ENCODE measurements around the gene COL16A1.

The COL16A1 gene

DNA sequence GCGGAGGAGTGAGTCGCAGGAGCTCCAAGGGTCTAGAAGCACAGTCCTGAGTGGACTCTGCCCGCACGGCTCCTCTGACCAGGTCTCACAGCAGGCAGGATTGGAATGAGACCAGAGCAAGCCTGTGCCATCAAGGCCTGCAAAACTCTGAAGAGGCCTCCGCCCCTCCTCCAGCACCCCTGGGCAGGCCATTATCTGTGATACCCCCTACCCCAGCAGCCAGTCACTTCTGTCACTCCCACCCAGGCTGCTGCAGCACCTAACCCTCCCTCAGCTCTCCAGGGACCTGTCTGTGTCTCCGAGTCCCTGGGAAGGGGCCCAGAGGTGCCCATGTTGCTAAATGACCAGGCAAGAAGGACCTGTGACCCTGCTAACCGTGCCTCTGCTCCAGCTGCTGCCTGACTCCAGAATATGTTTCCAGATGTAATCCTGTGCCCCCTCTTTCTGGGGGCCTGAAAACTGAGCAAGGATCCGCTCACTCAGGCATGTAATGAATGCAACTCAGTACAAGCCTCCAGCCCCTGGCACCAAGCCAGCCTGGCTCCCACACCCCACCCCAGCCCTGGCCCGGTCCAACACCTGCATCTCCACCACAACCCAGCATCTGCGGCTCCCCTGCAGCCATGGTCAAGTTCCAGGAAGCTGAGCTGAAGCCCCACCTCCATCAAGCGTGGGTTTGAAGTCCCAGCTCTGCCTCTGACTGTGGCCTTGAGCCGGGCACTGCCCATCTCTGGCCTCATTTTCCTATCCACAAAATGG, 22.1 kb upstream of the COL16A1 start:
- Histone ChIP-seq H3K27ac (ENCODE audit: insufficient read depth in 1 of 2, low read depth in 1 of 2, low read length in 2 of 2, poor library complexity in 1 of 2, severe bottlenecking in 2 of 2) (no peak overlapping the region), H3K4me3 (ENCODE audit: control insufficient read depth in 1 of 7, extremely low read depth in 1 of 7, insufficient read depth in 4 of 7, low read depth in 2 of 7, low read length in 6 of 7) (no peak overlapping the region), H3K4me1 (ENCODE audit: control extremely low read depth in 1 of 4, control insufficient read depth in 4 of 4, insufficient read depth in 4 of 4, low read length in 3 of 4) (no peaks in the 10 kb centered on the region), H3K27me3 (replicated peaks in 2 of 5; ENCODE audit: control insufficient read depth in 4 of 5, insufficient read depth in 5 of 5, low read length in 4 of 5) (peaks cover 0 to 2% (median 0%) of the 10 kb centered on the region in 5 experiments), H3K36me3 (ENCODE audit: control insufficient read depth in 4 of 4, insufficient read depth in 4 of 4, low read length in 3 of 4) (no peaks in the 10 kb centered on the region), H3K9me3 (ENCODE audit: control extremely low read depth in 1 of 5, control insufficient read depth in 4 of 5, insufficient read depth in 2 of 5, low read depth in 1 of 5, low read length in 4 of 5) (no peaks in the 10 kb centered on the region)
- ChIA-PET POLR2A (no interaction called here), CTCF (interaction anchor here (0.6 to 2.7 kb wide), 5 partner anchors 9 to 487 kb away, joined by 3 to 8 read pairs (median 3); no protein-coding TSS in a partner anchor)
- no peak for DNase-seq
- WGBS (ENCODE audit: insufficient coverage), result over 99% methylated on average over 10 of the region's 12 CpGs

DNA sequence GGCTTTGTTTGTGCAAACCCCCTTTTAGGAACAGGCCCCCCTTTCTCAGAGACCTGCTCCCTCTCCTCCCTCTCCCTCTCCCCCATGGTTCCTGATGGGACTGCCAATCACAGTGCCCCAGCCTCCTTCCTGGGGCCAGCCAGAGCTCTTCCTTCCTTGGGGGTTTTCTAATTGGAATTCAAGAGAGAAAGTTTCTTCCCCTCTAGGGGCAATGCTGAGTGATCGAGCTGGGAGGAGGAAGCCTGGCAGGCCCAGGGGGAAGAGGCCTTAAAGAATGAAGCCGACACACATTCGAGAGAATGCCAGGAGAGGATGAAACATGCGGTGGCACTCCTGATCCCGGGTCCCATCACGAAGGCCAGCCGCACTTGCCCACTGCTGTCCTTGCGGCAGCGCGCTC, 21.3 kb upstream of the COL16A1 start:
- no peaks in the 10 kb centered on the region for H3K9me3 ChIP-seq (ENCODE audit: control extremely low read depth in 1 of 5, control insufficient read depth in 4 of 5, insufficient read depth in 2 of 5, low read depth in 1 of 5, low read length in 4 of 5)
- no peaks in the 10 kb centered on the region for H3K36me3 ChIP-seq (ENCODE audit: control insufficient read depth in 4 of 4, insufficient read depth in 4 of 4, low read length in 3 of 4)
- H3K27me3 ChIP-seq (replicated peaks in 2 of 5; ENCODE audit: control insufficient read depth in 4 of 5, insufficient read depth in 5 of 5, low read length in 4 of 5), result peaks cover 0 to 2% (median 0%) of the 10 kb centered on the region in 5 experiments
- 67% methylated on average over 10 of the region's 10 CpGs for WGBS (ENCODE audit: insufficient coverage)
- no peak overlapping the region for H3K4me3 ChIP-seq (ENCODE audit: control insufficient read depth in 1 of 7, extremely low read depth in 1 of 7, insufficient read depth in 4 of 7, low read depth in 2 of 7, low read length in 6 of 7)
- no peak overlapping the region for H3K27ac ChIP-seq (ENCODE audit: insufficient read depth in 1 of 2, low read depth in 1 of 2, low read length in 2 of 2, poor library complexity in 1 of 2, severe bottlenecking in 2 of 2)
- POLR2A ChIA-PET, result no interaction called here
- CTCF ChIA-PET, result interaction anchor here (1.0 to 2.7 kb wide), 3 partner anchors 8 to 18 kb away, joined by 3 to 8 read pairs (median 4); no protein-coding TSS in a partner anchor
- DNase-seq, result no peak
- H3K4me1 ChIP-seq (ENCODE audit: control extremely low read depth in 1 of 4, control insufficient read depth in 4 of 4, insufficient read depth in 4 of 4, low read length in 3 of 4), result no peaks in the 10 kb centered on the region

DNA sequence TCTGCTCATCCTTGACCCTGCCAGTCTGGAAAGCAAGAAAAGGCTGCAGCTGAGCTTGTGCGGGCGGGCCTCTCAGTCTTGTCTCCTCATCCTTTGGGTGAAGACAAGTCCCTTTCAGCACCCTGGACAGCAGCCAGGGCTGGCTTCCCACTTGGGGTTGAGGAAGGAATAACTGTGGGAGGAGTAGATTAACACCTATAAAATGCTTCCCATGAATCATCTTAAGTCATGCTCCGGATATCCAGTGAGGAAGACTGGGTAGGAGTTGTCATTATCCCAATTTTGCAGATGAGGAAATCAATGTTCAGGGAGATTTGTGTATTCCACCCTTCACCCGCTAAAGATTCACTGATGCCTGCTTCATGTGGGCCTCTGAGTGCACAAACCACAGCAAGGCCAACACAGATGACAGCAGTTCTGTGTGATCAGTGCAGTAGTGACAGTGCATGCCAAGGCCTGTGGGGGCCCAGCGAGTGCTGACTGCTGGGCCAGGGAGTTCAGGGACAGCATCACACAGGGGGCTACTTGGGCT, 20.1 kb upstream of the COL16A1 start:
- Histone ChIP-seq H3K4me3 (ENCODE audit: control insufficient read depth in 1 of 7, extremely low read depth in 1 of 7, insufficient read depth in 4 of 7, low read depth in 2 of 7, low read length in 6 of 7) (no peak overlapping the region), H3K27ac (ENCODE audit: insufficient read depth in 1 of 2, low read depth in 1 of 2, low read length in 2 of 2, poor library complexity in 1 of 2, severe bottlenecking in 2 of 2) (no peak overlapping the region), H3K36me3 (ENCODE audit: control insufficient read depth in 4 of 4, insufficient read depth in 4 of 4, low read length in 3 of 4) (no peaks in the 10 kb centered on the region), H3K4me1 (ENCODE audit: control extremely low read depth in 1 of 4, control insufficient read depth in 4 of 4, insufficient read depth in 4 of 4, low read length in 3 of 4) (no peaks in the 10 kb centered on the region), H3K9me3 (ENCODE audit: control extremely low read depth in 1 of 5, control insufficient read depth in 4 of 5, insufficient read depth in 2 of 5, low read depth in 1 of 5, low read length in 4 of 5) (no peaks in the 10 kb centered on the region), H3K27me3 (replicated peaks in 2 of 5; ENCODE audit: control insufficient read depth in 4 of 5, insufficient read depth in 5 of 5, low read length in 4 of 5) (peaks cover 0 to 2% (median 0%) of the 10 kb centered on the region in 5 experiments)
- 67% methylated on average over 2 of the region's 5 CpGs for WGBS (ENCODE audit: insufficient coverage)
- ChIA-PET CTCF (interaction anchor here (2.7 kb wide), 1 partner anchor 9 kb away, joined by 8 read pairs; no protein-coding TSS in a partner anchor), POLR2A (no interaction called here)
- DNase-seq, result peak in 2 of 3 donors; percentile 72 to 73

DNA sequence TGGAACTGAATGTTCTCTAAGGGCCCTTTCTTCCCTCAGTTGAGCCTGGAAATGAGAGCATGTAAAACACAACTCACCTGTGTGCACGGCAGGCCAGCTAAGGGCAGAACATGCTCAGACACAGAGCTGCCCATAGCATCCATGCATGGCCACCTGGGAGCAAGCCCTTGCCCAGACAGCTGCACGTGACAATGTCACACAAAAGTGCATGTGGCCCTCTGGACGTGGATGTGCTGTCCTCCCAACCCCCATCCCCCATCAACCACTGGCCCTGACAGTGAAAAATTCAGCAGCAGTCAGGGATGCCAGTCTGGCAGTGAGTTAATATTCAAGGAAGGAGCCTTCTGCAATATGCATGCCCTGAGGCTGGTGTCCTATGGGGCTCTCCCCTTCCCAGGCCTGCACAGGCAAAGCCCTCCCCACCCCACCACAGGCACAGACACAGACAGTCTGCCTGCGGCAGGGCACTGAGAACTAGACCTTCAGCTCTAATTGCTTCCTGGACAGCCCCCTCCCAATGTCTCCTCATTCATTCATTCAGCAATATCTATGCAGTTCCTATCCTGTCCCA, 14.6 kb upstream of the COL16A1 start:
- Histone ChIP-seq H3K4me3 (ENCODE audit: control insufficient read depth in 1 of 7, extremely low read depth in 1 of 7, insufficient read depth in 4 of 7, low read depth in 2 of 7, low read length in 6 of 7) (no peak overlapping the region), H3K9me3 (ENCODE audit: control extremely low read depth in 1 of 5, control insufficient read depth in 4 of 5, insufficient read depth in 2 of 5, low read depth in 1 of 5, low read length in 4 of 5) (no peaks in the 10 kb centered on the region), H3K36me3 (ENCODE audit: control insufficient read depth in 4 of 4, insufficient read depth in 4 of 4, low read length in 3 of 4) (no peaks in the 10 kb centered on the region), H3K27ac (ENCODE audit: insufficient read depth in 1 of 2, low read depth in 1 of 2, low read length in 2 of 2, poor library complexity in 1 of 2, severe bottlenecking in 2 of 2) (no peak overlapping the region), H3K4me1 (ENCODE audit: control extremely low read depth in 1 of 4, control insufficient read depth in 4 of 4, insufficient read depth in 4 of 4, low read length in 3 of 4) (peaks cover 0 to 24% (median 13%) of the 10 kb centered on the region in 4 experiments), H3K27me3 (replicated peaks in 2 of 5; ENCODE audit: control insufficient read depth in 4 of 5, insufficient read depth in 5 of 5, low read length in 4 of 5) (peaks cover 0 to 38% (median 15%) of the 10 kb centered on the region in 5 experiments)
- WGBS (ENCODE audit: insufficient coverage), result 96% methylated on average over 4 of the region's 4 CpGs
- ChIA-PET CTCF (interaction anchor here (0.9 to 11.6 kb wide), 4 partner anchors 18 to 54 kb away, joined by 3 to 84 read pairs (median 13); no protein-coding TSS in a partner anchor), POLR2A (no interaction called here)
- no peak for DNase-seq

DNA sequence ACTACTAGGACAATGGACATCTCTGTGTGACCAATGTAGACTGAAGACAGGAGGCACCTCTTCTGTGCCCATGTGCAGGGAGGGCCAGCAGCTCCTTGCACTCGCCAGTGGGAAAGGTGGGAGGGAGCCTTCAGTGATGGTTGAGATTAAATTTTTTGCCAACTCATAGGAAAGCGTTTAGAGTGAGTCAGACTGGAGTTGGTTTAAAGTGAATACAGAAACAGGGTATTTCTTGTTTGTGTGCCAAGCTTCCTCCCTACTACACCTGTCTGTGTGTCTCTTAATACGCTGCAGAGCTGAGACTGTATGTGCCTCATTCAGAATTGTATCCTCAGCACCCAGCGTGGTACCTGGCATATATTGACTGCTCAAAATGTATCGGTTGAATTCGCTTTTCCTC, 13.5 kb upstream of the COL16A1 start:
- ChIA-PET POLR2A (no interaction called here), CTCF (interaction anchor here (1.0 to 11.6 kb wide), 17 partner anchors 8 to 245 kb away, joined by 3 to 84 read pairs (median 5); partner anchors contain the start of genes COL16A1 and PEF1)
- H3K4me3 ChIP-seq (ENCODE audit: control insufficient read depth in 1 of 7, extremely low read depth in 1 of 7, insufficient read depth in 4 of 7, low read depth in 2 of 7, low read length in 6 of 7), result no peak overlapping the region
- H3K36me3 ChIP-seq (ENCODE audit: control insufficient read depth in 4 of 4, insufficient read depth in 4 of 4, low read length in 3 of 4), result no peaks in the 10 kb centered on the region
- DNase-seq, result peak in 2 of 3 donors; percentile 68 to 73
- peaks cover 0 to 41% (median 15%) of the 10 kb centered on the region in 5 experiments for H3K27me3 ChIP-seq (replicated peaks in 2 of 5; ENCODE audit: control insufficient read depth in 4 of 5, insufficient read depth in 5 of 5, low read length in 4 of 5)
- no peak overlapping the region for H3K27ac ChIP-seq (ENCODE audit: insufficient read depth in 1 of 2, low read depth in 1 of 2, low read length in 2 of 2, poor library complexity in 1 of 2, severe bottlenecking in 2 of 2)
- H3K9me3 ChIP-seq (ENCODE audit: control extremely low read depth in 1 of 5, control insufficient read depth in 4 of 5, insufficient read depth in 2 of 5, low read depth in 1 of 5, low read length in 4 of 5), result no peaks in the 10 kb centered on the region
- peaks cover 0 to 24% (median 13%) of the 10 kb centered on the region in 4 experiments for H3K4me1 ChIP-seq (ENCODE audit: control extremely low read depth in 1 of 4, control insufficient read depth in 4 of 4, insufficient read depth in 4 of 4, low read length in 3 of 4)
- WGBS (ENCODE audit: insufficient coverage), result 59% methylated on average over 6 of the region's 6 CpGs

DNA sequence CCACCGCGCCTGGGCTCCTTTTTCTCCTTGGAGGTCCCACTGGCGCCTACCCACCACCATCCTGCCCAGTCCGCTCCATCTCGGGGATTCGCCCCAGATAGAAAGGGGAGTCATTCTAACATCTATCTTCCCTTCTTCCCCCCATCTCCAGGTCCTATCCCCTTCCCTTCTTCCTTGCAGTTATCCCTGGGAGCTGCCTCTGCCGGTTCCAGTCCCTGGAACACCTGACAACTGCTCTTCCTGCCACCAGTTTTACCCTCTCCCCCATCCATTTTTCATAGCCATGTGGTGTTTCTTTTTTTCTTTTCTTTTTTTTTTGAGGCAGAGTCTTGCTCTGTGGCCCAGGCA, 12.0 kb upstream of the COL16A1 start:
- DNase-seq, result no peak
- 5% methylated on average over 7 of the region's 7 CpGs for WGBS (ENCODE audit: insufficient coverage)
- ChIA-PET CTCF (interaction anchor here (0.6 to 11.6 kb wide), 21 partner anchors 7 to 347 kb away, joined by 3 to 84 read pairs (median 5); partner anchors contain the start of gene COL16A1), POLR2A (interaction anchor here (1.0 to 1.1 kb wide), 2 partner anchors 10 to 45 kb away, joined by 3 to 4 read pairs; no protein-coding TSS in a partner anchor)
- Histone ChIP-seq H3K36me3 (ENCODE audit: control insufficient read depth in 4 of 4, insufficient read depth in 4 of 4, low read length in 3 of 4) (no peaks in the 10 kb centered on the region), H3K27ac (ENCODE audit: insufficient read depth in 1 of 2, low read depth in 1 of 2, low read length in 2 of 2, poor library complexity in 1 of 2, severe bottlenecking in 2 of 2) (no peak overlapping the region), H3K4me1 (ENCODE audit: control extremely low read depth in 1 of 4, control insufficient read depth in 4 of 4, insufficient read depth in 4 of 4, low read length in 3 of 4) (peaks cover 0 to 24% (median 13%) of the 10 kb centered on the region in 4 experiments), H3K4me3 (ENCODE audit: control insufficient read depth in 1 of 7, extremely low read depth in 1 of 7, insufficient read depth in 4 of 7, low read depth in 2 of 7, low read length in 6 of 7) (peak overlapping the region in 1 of 7 experiments; percentile 71), H3K9me3 (ENCODE audit: control extremely low read depth in 1 of 5, control insufficient read depth in 4 of 5, insufficient read depth in 2 of 5, low read depth in 1 of 5, low read length in 4 of 5) (no peaks in the 10 kb centered on the region), H3K27me3 (replicated peaks in 2 of 5; ENCODE audit: control insufficient read depth in 4 of 5, insufficient read depth in 5 of 5, low read length in 4 of 5) (peaks cover 0 to 41% (median 15%) of the 10 kb centered on the region in 5 experiments)
